ENCODE results near the gene CCL8.

Gene CCL8

GRCh38 chr17:34352191-34352590 is 33.0 kb downstream of the CCL8 start:
- DNase-seq (ENCODE audit: low spot score), result no peak
- TF ChIP-seq, protein P1, sequence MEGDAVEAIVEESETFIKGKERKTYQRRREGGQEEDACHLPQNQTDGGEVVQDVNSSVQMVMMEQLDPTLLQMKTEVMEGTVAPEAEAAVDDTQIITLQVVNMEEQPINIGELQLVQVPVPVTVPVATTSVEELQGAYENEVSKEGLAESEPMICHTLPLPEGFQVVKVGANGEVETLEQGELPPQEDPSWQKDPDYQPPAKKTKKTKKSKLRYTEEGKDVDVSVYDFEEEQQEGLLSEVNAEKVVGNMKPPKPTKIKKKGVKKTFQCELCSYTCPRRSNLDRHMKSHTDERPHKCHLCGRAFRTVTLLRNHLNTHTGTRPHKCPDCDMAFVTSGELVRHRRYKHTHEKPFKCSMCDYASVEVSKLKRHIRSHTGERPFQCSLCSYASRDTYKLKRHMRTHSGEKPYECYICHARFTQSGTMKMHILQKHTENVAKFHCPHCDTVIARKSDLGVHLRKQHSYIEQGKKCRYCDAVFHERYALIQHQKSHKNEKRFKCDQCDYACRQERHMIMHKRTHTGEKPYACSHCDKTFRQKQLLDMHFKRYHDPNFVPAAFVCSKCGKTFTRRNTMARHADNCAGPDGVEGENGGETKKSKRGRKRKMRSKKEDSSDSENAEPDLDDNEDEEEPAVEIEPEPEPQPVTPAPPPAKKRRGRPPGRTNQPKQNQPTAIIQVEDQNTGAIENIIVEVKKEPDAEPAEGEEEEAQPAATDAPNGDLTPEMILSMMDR (IDR thresholded peaks at IDR 0.05; ENCODE audit: borderline replicate concordance, control extremely low read depth, extremely low read depth, insufficient read depth, missing control alignments), result no peak
- in situ Hi-C loops (cut with MboI; ENCODE audit: low sequenced_read_pairs, unreplicated experiment), result no loop called here

DNA sequence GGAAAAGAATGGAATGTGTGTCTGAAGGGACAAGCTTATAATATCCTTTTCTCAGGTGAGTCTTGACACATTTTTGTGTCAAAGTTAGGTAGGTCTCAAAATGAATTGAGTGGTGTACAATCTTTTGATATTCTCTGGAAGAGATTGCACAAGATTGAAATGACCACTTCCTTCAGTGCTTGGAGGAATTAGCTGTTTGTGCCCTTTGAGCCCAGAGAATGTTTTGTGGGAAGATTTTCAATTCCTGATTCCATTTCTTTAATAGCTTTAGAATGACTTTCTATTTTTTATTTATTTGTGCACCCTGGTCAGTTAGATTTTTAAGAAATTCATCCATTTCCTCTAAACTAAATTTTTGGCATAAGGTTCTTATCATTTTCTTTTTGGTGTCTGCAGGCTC is 35.4 kb downstream of the CCL8 start:
- in situ Hi-C loops (cut with MboI; ENCODE audit: low sequenced_read_pairs, unreplicated experiment), result no loop called here
- TF ChIP-seq, protein P1 (IDR thresholded peaks at IDR 0.05; ENCODE audit: borderline replicate concordance, control extremely low read depth, extremely low read depth, insufficient read depth, missing control alignments), result no peak
- no peak for DNase-seq (ENCODE audit: low spot score)

GRCh38 chr17:34356194-34356593 is 37.0 kb downstream of the CCL8 start, which contains the start of gene CCL13:
Gene CCL13, plus strand, starts transcription at chr17:34356480. Its CDS starts 47 bp downstream, at chr17:34356527.
- TF ChIP-seq, protein P1 (IDR thresholded peaks at IDR 0.05; ENCODE audit: borderline replicate concordance, control extremely low read depth, extremely low read depth, insufficient read depth, missing control alignments), result no peak
- DNase-seq (ENCODE audit: low spot score), result no peak
- in situ Hi-C loops (cut with MboI; ENCODE audit: low sequenced_read_pairs, unreplicated experiment), result no loop called here

- in situ Hi-C loops (cut with MboI; ENCODE audit: low sequenced_read_pairs, unreplicated experiment), result no loop called here
- TF ChIP-seq, protein P1 (IDR thresholded peaks at IDR 0.05; ENCODE audit: borderline replicate concordance, control extremely low read depth, extremely low read depth, insufficient read depth, missing control alignments), result no peak
- DNase-seq (ENCODE audit: low spot score), result no peak
Measured at GRCh38 chr17:34357398-34357797, 38.2 kb downstream of the CCL8 start.

DNA sequence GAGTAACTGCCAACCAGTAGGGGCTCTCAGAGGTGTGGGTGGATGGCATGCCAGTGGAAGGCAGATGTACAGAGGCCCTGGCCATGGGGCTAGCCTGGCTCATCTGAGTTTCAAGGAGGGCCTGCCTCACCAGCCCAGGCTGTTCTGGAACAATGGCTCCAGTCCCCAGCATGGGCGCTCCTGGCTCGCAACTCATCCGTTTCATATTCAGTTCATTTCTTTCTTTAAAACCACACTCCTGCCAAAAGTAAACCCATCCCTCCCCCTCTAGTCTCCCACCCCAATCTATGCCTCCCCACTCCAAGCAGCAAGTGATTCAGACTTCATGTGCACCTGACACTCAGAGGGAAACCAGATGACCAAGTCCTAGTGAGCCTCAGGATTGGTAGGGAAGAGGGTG is 39.4 kb downstream of the CCL8 start:
- in situ Hi-C loops (cut with MboI; ENCODE audit: low sequenced_read_pairs, unreplicated experiment), result no loop called here
- DNase-seq (ENCODE audit: low spot score), result no peak
- TF ChIP-seq, protein P1 (IDR thresholded peaks at IDR 0.05; ENCODE audit: borderline replicate concordance, control extremely low read depth, extremely low read depth, insufficient read depth, missing control alignments), result no peak

- in situ Hi-C loops (cut with MboI; ENCODE audit: low sequenced_read_pairs, unreplicated experiment), result loop anchor here (5.0 kb wide), 1 partner anchor 158 kb away; no protein-coding TSS in a partner anchor
- no peak for DNase-seq (ENCODE audit: low spot score)
- TF ChIP-seq, protein P1 (IDR thresholded peaks at IDR 0.05; ENCODE audit: borderline replicate concordance, control extremely low read depth, extremely low read depth, insufficient read depth, missing control alignments), result no peak
Measured at GRCh38 chr17:34360601-34361270, 41.5 kb downstream of the CCL8 start.

All from GM13976 (cell line).